Nephron progenitor cell (in vitro differentiated cells): ENCODE data around the gene CHRD.
"Not testable (repeated sequence)": the region's sequence is repeated elsewhere in the genome, so short reads cannot be mapped to it uniquely, and the experiment has no call there.

Experiments
- DNase-seq: peaks from one replicate; pipeline ENCODE4 v3.0.0; 2021
- H3K27ac Mint-ChIP-seq: 2 replicates; pipeline ENCODE4 v1.8.0; 2021; ENCODE audit warnings: mild to moderate bottlenecking, moderate library complexity, mixed read lengths
- H3K27me3 Mint-ChIP-seq: 2 replicates; pipeline ENCODE4 v1.8.0; 2021; ENCODE audit warnings: mild to moderate bottlenecking, low read depth, mixed read lengths; ENCODE audit not compliant: poor library complexity
- H3K36me3 Mint-ChIP-seq: 2 replicates; pipeline ENCODE4 v1.8.0; 2021; ENCODE audit warnings: low read depth, mixed read lengths
- H3K4me1 Mint-ChIP-seq: 2 replicates; pipeline ENCODE4 v1.8.0; 2021; ENCODE audit warnings: mixed read lengths
- H3K4me3 Mint-ChIP-seq: 2 replicates; pipeline ENCODE4 v1.8.0; 2021; ENCODE audit warnings: mild to moderate bottlenecking, moderate library complexity, mixed read lengths
- H3K9me3 Mint-ChIP-seq: 2 replicates; pipeline ENCODE4 v1.8.0; 2021; ENCODE audit warnings: mild to moderate bottlenecking, moderate library complexity, mixed read lengths
- TF ChIP-seq, protein P1 (sequence below): fragments of 200-600 bp; sonication (generic); IDR thresholded peaks from 2 replicates; pipeline ENCODE4 v1.5.0; 2021; ENCODE audit warnings: antibody characterized with exemption

Gene CHRD

DNA sequence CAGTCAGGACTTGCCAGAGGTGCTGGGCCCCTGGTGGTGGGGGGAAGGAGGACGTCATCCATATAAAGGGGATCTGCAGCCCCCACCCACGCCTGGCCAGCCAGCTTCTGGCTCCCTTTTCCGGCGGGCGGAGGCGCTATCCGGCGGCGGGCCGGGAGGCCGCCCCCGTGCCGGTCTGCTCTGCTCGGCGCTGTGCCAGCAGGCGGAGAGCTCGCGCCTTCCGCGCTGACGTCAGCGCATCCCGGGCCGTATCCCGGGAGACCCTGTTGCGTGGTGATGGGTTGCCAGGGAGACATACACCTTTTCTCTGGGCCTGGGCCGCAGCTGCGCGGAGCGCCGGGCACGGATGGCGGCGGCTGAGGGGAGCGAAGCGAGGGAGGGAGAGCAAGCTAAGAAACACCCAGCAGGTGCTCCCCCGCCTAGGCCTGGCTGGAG lies 41.3 kb upstream of the CHRD start:
- H3K27me3 Mint-ChIP-seq, result peaks cover 7% of the 10 kb centered on the region
- no peak overlapping the region for H3K4me3 Mint-ChIP-seq
- H3K36me3 Mint-ChIP-seq, result peaks cover 12% of the 10 kb centered on the region
- DNase-seq, result peak; percentile 81
- no peaks in the 10 kb centered on the region for H3K9me3 Mint-ChIP-seq
- peaks cover 35% of the 10 kb centered on the region for H3K4me1 Mint-ChIP-seq
- no peak overlapping the region for H3K27ac Mint-ChIP-seq
- TF ChIP-seq, protein P1, sequence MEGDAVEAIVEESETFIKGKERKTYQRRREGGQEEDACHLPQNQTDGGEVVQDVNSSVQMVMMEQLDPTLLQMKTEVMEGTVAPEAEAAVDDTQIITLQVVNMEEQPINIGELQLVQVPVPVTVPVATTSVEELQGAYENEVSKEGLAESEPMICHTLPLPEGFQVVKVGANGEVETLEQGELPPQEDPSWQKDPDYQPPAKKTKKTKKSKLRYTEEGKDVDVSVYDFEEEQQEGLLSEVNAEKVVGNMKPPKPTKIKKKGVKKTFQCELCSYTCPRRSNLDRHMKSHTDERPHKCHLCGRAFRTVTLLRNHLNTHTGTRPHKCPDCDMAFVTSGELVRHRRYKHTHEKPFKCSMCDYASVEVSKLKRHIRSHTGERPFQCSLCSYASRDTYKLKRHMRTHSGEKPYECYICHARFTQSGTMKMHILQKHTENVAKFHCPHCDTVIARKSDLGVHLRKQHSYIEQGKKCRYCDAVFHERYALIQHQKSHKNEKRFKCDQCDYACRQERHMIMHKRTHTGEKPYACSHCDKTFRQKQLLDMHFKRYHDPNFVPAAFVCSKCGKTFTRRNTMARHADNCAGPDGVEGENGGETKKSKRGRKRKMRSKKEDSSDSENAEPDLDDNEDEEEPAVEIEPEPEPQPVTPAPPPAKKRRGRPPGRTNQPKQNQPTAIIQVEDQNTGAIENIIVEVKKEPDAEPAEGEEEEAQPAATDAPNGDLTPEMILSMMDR, result peak; percentile 19

DNA sequence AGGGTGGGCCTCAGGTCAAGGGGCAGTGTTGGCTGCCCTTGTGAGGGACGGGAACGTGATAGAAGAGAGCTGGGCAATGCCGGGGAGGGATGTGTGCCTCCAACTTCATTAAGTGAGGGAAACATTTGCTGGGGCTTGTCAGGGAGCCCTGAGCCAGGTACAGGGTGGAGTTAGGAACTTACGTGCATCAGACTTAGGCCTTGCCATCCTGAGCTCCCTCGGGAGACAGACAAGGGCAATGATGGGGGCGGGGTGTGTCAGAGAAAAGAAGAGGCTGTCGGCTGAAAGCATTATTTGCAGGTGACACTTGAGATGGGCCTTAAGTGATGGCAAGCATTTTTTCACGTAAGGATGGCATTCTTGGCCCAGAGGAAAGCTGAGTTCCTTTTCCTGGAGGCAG lies 40.9 kb upstream of the CHRD start:
- TF ChIP-seq, protein P1, result no peak
- H3K4me1 Mint-ChIP-seq, result peaks cover 35% of the 10 kb centered on the region
- H3K27me3 Mint-ChIP-seq, result peaks cover 7% of the 10 kb centered on the region
- no peak for DNase-seq
- no peaks in the 10 kb centered on the region for H3K9me3 Mint-ChIP-seq
- H3K27ac Mint-ChIP-seq, result no peak overlapping the region
- peak overlapping the region; percentile 42 for H3K4me3 Mint-ChIP-seq
- H3K36me3 Mint-ChIP-seq, result peaks cover 8% of the 10 kb centered on the region

DNA sequence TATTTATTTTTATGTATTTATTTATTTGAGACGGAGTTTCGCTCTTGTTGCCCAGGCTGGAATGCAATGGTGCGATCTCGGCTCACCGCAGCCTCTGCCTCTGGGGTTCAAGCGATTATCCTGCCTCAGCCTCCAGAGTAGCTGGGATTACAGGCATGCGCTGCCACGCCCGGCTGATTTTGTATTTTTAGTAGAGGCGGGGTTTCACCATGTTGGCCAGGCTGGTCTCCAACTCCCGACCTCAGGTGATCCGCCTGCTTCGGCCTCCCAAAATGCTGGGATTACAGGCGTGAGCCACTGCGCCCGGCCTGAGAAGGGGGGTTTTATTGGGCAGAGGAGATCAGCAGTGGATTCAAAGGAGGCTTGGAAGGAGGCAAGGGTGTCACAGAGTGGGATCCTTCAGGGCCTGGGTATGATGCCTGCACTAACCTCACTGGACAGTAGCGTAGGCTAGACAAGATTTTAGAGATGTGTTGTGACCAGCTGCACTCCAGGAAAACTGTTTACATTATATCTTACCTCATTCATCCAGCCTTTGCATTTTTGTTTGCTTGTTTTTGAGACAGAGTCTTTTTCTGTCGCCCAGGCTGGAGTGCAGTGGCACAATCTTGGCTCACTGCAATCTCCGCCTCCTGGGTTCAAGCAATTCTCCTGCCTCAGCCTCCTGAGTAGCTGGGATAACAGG lies 40.3 kb upstream of the CHRD start:
- not testable (repeated sequence) for H3K27me3 Mint-ChIP-seq, H3K4me3 Mint-ChIP-seq

DNA sequence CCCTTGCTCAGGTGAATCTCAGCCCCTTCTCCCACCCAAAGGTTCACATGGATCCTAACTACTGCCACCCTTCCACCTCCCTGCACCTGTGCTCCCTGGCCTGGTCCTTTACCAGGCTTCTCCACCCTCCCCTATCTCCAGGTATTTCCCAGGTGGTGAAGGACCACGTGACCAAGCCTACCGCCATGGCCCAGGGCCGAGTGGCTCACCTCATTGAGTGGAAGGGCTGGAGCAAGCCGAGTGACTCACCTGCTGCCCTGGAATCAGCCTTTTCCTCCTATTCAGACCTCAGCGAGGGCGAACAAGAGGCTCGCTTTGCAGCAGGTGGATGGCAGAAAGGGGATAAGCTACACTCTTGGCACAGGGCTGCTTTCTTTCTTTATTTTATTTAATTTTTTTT lies 37.9 kb upstream of the CHRD start:
- Mint-ChIP-seq H3K27ac (no peak overlapping the region), H3K27me3 (peaks cover 10% of the 10 kb centered on the region), H3K36me3 (peaks cover 12% of the 10 kb centered on the region), H3K4me3 (no peak overlapping the region), H3K9me3 (no peaks in the 10 kb centered on the region), H3K4me1 (peaks cover 34% of the 10 kb centered on the region)
- TF ChIP-seq, protein P1, result no peak
- no peak for DNase-seq

More for the DNA sequence above, 40.3 kb upstream of the CHRD start:
- DNase-seq, H3K36me3 Mint-ChIP-seq, H3K9me3 Mint-ChIP-seq, H3K27ac Mint-ChIP-seq: not testable (repeated sequence)
- H3K4me1 Mint-ChIP-seq, result peaks cover 35% of the 10 kb centered on the region

DNA sequence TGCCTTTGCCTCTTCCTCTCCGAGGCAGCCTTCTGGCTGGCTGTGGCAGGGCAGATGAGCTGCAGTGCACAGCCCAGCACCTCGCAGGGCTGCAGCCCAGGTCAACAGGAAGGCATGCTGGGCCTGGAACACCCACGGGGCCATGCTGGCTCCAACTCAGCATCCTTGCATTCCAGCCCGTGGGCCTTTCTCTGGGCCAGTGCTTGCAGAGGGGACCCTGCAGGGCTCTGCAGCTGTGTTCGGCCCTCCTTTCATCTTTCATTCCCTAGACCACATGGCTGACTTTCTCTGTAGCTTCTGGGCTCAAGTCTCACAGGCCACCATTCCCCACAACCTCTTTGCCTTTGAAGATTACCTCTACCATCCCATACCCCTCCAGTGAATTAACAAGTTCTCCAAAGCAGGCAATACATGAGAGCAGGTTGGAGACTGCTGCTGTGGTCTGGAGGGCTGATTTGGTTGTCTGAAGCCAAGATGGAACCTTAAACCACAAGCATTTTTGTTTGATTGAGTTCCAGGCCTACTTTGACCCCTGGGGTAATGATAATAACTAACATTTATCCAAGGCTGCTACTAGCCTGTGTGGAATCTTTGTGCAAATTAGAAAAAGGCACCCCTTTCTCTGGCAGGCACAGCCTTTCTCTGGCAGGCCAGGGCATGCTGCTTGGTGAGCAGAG lies 36.5 kb upstream of the CHRD start:
- Mint-ChIP-seq H3K9me3 (no peaks in the 10 kb centered on the region), H3K4me3 (no peak overlapping the region)
- TF ChIP-seq, protein P1, result no peak

DNA sequence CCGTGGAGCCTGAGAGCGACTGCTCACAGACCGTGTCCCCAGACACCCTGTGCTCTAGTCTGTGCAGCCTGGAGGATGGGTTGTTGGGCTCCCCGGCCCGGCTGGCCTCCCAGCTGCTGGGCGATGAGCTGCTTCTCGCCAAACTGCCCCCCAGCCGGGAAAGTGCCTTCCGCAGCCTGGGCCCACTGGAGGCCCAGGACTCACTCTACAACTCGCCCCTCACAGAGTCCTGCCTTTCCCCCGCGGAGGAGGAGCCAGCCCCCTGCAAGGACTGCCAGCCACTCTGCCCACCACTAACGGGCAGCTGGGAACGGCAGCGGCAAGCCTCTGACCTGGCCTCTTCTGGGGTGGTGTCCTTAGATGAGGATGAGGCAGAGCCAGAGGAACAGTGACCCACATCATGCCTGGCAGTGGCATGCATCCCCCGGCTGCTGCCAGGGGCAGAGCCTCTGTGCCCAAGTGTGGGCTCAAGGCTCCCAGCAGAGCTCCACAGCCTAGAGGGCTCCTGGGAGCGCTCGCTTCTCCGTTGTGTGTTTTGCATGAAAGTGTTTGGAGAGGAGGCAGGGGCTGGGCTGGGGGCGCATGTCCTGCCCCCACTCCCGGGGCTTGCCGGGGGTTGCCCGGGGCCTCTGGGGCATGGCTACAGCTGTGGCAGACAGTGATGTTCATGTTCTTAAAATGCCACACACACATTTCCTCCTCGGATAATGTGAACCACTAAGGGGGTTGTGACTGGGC lies 35.1 kb upstream of the CHRD start:
- Mint-ChIP-seq H3K4me3 (no peak overlapping the region), H3K36me3 (peaks cover 12% of the 10 kb centered on the region), H3K9me3 (no peaks in the 10 kb centered on the region), H3K4me1 (peaks cover 11% of the 10 kb centered on the region), H3K27ac (no peak overlapping the region), H3K27me3 (peaks cover 4% of the 10 kb centered on the region)
- TF ChIP-seq, protein P1, result no peak
- no peak for DNase-seq

More for the DNA sequence above, 36.5 kb upstream of the CHRD start:
- Mint-ChIP-seq H3K36me3 (peaks cover 12% of the 10 kb centered on the region), H3K27me3 (peaks cover 7% of the 10 kb centered on the region), H3K27ac (no peak overlapping the region), H3K4me1 (peaks cover 20% of the 10 kb centered on the region)
- no peak for DNase-seq
